Fibroblast of mammary gland (primary cell): ENCODE data around the gene NAGS.
"Not testable (repeated sequence)": the region's sequence is repeated elsewhere in the genome, so short reads cannot be mapped to it uniquely, and the experiment has no call there.

Experiments used
- DNase-seq: peaks from one replicate; pipeline ENCODE4 v3.0.0-alpha.2; 2010; ENCODE audit warnings: low read depth
- H3K4me3 ChIP-seq: 2 replicates; pipeline ENCODE4 v1.5.1; 2011; ENCODE audit warnings: low read depth, mild to moderate bottlenecking, low read length, moderate library complexity; ENCODE audit not compliant: control insufficient read depth
- CTCF ChIP-seq: conservative IDR thresholded peaks from 2 replicates; pipeline ENCODE4 v1.5.1; 2011; ENCODE audit warnings: low read depth, low read length, inconsistent platforms; ENCODE audit not compliant: control insufficient read depth, insufficient read depth

NAGS gene

GRCh38 chr17:44045486-44045885 is 41.1 kb downstream of the NAGS start:
- TF ChIP-seq CTCF = no peak
- DNase-seq = no peak
- H3K4me3 ChIP-seq = no peak overlapping the region

GRCh38 chr17:44046893-44047292 is 42.5 kb downstream of the NAGS start:
- H3K4me3 ChIP-seq, DNase-seq: not testable (repeated sequence)

- no peak overlapping the region for H3K4me3 ChIP-seq
- TF ChIP-seq CTCF = no peak
- DNase-seq = no peak
These were observed 45.1 kb downstream of the NAGS start for GRCh38 chr17:44049294-44050060.

DNA sequence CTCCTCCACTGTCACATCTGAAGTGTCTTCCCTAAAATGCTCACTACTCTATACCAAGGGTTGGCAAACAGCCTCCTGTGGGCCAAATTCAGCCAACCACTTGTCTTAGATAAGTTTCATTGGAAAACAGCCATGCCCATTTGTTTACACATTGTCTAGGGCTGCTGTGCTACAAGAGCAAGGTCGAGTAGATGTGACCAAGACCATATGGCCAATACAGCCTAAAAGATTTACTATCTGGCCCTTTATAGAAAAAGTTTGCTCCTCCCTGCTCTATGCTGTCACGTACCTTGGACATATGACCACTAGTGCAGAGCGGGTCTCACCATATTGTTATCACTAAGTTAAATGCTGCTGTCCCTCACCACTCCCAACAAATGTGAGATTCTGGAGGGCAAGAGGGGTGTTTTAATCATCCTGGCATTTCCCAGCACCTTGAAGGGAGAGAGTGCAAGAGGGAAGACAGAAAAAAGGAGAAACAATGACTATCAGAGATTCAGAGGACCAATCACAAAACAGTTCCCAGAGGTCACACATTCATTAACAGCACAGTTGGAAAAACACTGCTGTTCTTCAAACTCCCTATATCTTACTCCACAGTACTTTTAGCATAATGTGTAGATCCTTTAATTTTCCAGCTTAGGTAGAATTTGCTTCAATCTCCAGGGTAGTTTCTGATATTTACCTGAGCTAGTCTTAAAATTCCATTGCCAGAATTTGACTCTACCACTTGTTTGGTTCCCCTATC is 48.9 kb downstream of the NAGS start:
- TF ChIP-seq CTCF = no peak
- no peak overlapping the region for H3K4me3 ChIP-seq
- no peak for DNase-seq
